Measurements from ENCODE around the gene TXN.
"Not testable (repeated sequence)": the region's sequence is repeated elsewhere in the genome, so short reads cannot be mapped to it uniquely, and the experiment has no call there.

The TXN gene

GRCh38 chr9:110257097-110257841 is 962 bp upstream of the TXN start:
- no peak for DNase-seq (ENCODE audit: low read depth)

- DNase-seq (ENCODE audit: low read depth) = no peak
Observed at GRCh38 chr9:110255463-110256379, 586 bp downstream of the TXN start.

- no peak for DNase-seq (ENCODE audit: low read depth)
Observed at GRCh38 chr9:110255034-110255462, 1.3 kb downstream of the TXN start.

- DNase-seq (ENCODE audit: low read depth) = no peak
Observed at GRCh38 chr9:110254500-110254899, 1.8 kb downstream of the TXN start.

GRCh38 chr9:110252509-110253139 is 3.7 kb downstream of the TXN start:
- no peak for DNase-seq (ENCODE audit: low read depth)

GRCh38 chr9:110251770-110252169 is 4.5 kb downstream of the TXN start:
- DNase-seq (ENCODE audit: low read depth) = not testable (repeated sequence)

- DNase-seq (ENCODE audit: low read depth) = no peak
Observed at GRCh38 chr9:110251212-110251611, 5.1 kb downstream of the TXN start.

GRCh38 chr9:110249603-110250002 is 6.7 kb downstream of the TXN start:
- DNase-seq (ENCODE audit: low read depth) = no peak

GRCh38 chr9:110248361-110248760 is 7.9 kb downstream of the TXN start:
- no peak for DNase-seq (ENCODE audit: low read depth)

GRCh38 chr9:110246214-110246613 is 10.1 kb downstream of the TXN start:
- no peak for DNase-seq (ENCODE audit: low read depth)

- no peak for DNase-seq (ENCODE audit: low read depth)
Observed at GRCh38 chr9:110244616-110245015, 11.7 kb downstream of the TXN start.

GRCh38 chr9:110241858-110242321 is 14.4 kb downstream of the TXN start:
- DNase-seq (ENCODE audit: low read depth) = no peak

GRCh38 chr9:110241260-110241857 is 14.9 kb downstream of the TXN start:
- DNase-seq (ENCODE audit: low read depth) = no peak

- DNase-seq (ENCODE audit: low read depth) = no peak
Observed at GRCh38 chr9:110240198-110240597, 16.1 kb downstream of the TXN start.

- no peak for DNase-seq (ENCODE audit: low read depth)
Observed at GRCh38 chr9:110228321-110228720, 28.0 kb downstream of the TXN start.

- no peak for DNase-seq (ENCODE audit: low read depth)
Observed at GRCh38 chr9:110224583-110224982, 31.7 kb downstream of the TXN start.

GRCh38 chr9:110220809-110221208 is 35.5 kb downstream of the TXN start:
- DNase-seq (ENCODE audit: low read depth) = no peak

GRCh38 chr9:110217656-110218099 is 38.6 kb downstream of the TXN start:
- no peak for DNase-seq (ENCODE audit: low read depth)

GRCh38 chr9:110214586-110215355 is 41.5 kb downstream of the TXN start:
- no peak for DNase-seq (ENCODE audit: low read depth)

GRCh38 chr9:110214090-110214489 is 42.2 kb downstream of the TXN start:
- DNase-seq (ENCODE audit: low read depth) = no peak

- no peak for DNase-seq (ENCODE audit: low read depth)
Observed at GRCh38 chr9:110213413-110214044, 42.8 kb downstream of the TXN start.
